HPDE6-E6E7 (cell line): ENCODE results near the gene APOBEC3F.

Source experiments
- DNase-seq: peaks from one replicate; pipeline ENCODE4 v3.0.0; 2011; ENCODE audit warnings: missing footprints; ENCODE audit errors: extremely low spot score

APOBEC3F gene

GRCh38 chr22:39092111-39092862 lies 51.6 kb downstream of the APOBEC3F start:
- no peak for DNase-seq

GRCh38 chr22:39094717-39095389 lies 54.2 kb downstream of the APOBEC3F start:
- DNase-seq = no peak

DNA sequence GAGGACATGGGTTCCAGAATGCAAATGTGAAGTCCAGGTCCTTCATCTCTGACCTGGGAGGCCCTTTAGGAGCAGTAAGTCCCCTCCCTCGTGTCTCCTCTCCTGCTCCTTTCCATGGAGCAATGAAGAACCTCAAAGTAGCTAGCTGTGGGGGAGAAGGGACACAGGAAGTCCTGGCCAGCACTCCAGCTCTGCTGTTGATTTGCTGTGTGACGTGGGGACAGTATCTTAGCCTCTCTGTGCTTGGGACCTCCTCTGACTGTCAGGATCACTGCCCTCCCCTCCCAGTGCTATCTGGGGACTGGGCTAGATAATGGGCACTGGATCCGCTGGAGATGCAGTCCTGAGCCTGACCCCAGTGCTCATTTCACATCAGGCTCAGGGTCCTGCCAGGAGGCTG lies 55.3 kb downstream of the APOBEC3F start:
- no peak for DNase-seq

DNA sequence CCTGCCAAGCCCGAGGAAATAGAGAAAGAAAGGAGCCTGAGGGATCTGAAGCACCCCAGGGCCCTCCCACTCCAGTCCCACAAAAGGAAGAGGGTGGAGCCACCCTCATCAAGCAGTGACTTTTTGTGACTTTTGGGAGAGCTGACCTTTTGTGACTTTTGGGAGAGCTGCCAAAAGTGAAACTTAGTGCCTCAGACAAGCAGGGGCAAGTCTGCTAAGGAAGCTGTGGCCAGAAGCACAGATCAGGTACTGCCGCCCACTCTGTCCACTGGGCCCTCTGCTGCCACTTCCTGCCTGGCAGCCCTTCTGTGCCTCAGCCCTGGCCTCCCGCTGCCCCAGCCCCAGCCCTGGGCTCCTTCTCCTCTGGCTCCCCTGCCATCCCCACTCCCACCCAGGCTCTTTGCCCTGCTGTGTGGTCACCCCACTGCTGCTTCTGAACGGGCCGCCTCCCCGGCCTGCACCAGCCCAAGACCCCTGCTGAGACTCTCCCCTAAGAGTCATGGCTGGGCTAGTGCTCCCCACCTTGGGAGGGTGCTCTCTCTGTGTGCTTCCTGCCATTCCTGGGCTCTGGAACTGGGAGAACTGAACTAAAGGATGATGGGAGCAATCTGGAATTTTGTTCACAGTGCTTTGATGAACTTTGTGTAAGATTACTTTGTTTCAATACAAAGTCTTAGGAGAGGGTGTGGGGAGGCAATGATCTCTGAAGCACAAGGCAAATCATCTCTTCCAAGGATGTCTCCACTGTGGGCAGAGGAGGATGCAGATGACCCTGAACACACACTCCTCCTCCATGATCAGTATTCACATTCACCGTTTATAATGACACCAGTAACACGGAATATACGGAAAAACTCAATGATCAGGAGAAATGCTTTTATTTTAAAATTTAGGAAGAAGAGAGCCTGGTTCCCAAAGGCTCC lies 56.7 kb downstream of the APOBEC3F start, which contains the start of gene APOBEC3H:
TSS of gene APOBEC3H (plus strand) at position 147 of the 923 bp plus-strand sequence. CDS start 3,035 bp downstream, outside the sequence.
- peak; percentile 62 for DNase-seq

DNA sequence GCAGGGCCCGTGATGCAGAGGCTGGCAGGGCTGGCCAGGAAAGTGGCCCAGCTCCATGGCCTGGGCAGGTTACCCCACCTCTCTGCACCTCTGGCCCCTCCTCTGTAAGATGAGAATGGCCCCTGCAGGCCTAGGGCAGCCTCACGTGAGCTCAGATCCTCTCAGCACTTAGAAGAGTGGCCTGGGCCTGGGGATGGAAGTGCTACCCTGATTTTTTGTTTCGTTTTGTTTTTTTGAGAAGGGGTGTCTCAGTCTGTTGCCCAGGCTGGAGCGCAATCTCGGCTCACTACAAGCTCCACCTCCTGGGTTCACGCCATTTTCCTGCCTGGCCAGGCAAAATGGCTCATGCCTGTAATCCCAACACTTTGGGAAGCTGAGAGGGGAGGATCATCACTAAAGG lies 57.4 kb downstream of the APOBEC3F start:
- no peak for DNase-seq

- no peak for DNase-seq
Observed at GRCh38 chr22:39098576-39098975, 57.9 kb downstream of the APOBEC3F start.

DNA sequence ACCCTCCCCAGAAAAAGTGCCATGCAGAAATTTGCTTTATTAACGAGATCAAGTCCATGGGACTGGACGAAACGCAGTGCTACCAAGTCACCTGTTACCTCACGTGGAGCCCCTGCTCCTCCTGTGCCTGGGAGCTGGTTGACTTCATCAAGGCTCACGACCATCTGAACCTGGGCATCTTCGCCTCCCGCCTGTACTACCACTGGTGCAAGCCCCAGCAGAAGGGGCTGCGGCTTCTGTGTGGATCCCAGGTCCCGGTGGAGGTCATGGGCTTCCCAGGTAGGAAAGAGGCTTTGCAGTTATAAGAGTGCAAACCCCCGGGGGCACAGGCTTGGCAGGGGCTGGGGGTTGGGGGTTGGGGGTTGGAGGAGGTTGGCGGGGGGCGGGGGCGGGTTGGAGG lies 60.6 kb downstream of the APOBEC3F start:
- DNase-seq = no peak

GRCh38 chr22:39103431-39103830 lies 62.8 kb downstream of the APOBEC3F start:
- DNase-seq = no peak
